Thyroid gland (tissue), 4 donors: ENCODE results near the gene ST14. TPM values are rescaled to one million over a fixed set of nuclear protein-coding genes. Genes with fewer than 3 reads are reported as not detected.
A peak's percentile ranks its signal among the peaks of the same experiment; 100 is the strongest.

Experiments
- DNase-seq, 2 donors: peaks; one replicate each; pipeline ENCODE4 v3.0.0-alpha.2; 2019
- H3K27ac ChIP-seq, 3 donors: fragments of 200-600 bp; sonication (generic); 1 replicate in 2 of 3; 2 replicates in 1 of 3; pipeline ENCODE4 v1.5.1; 2016 to 2019; ENCODE audit warnings: mild to moderate bottlenecking in 1 of 3, moderate library complexity in 1 of 3
- H3K27me3 ChIP-seq: fragments of 200-600 bp; sonication (generic); one replicate; pipeline ENCODE4 v1.5.1; 2019
- H3K36me3 ChIP-seq, 2 donors: fragments of 200-600 bp; sonication (generic); one replicate each; pipeline ENCODE4 v1.5.1; 2016 to 2019
- H3K4me1 ChIP-seq, 2 donors: fragments of 200-600 bp; sonication (generic); one replicate each; pipeline ENCODE4 v1.5.1; 2017 to 2019
- H3K4me3 ChIP-seq, 3 donors: fragments of 200-600 bp; sonication (generic); replicated peaks in 1 of 3; 1 replicate in 2 of 3; 2 replicates in 1 of 3; pipeline ENCODE4 v1.5.1; 2016; ENCODE audit warnings: mild to moderate bottlenecking in 1 of 3
- H3K9me3 ChIP-seq: fragments of 200-600 bp; sonication (generic); one replicate; pipeline ENCODE4 v1.5.1; 2017
- POLR2A ChIP-seq, 2 donors: fragments of 450-650 bp; IDR thresholded peaks; one replicate each; pipeline ENCODE4 v1.6.1; 2017; ENCODE audit warnings: antibody characterized with exemption in 2 of 2, mild to moderate bottlenecking in 2 of 2, moderate library complexity in 1 of 2
- WGBS, 2 donors: methylation state at CpG; one replicate each; pipeline ENCODE4 v1.1.5; 2017; 5-methylcytosine and 5-hydroxymethylcytosine counted together
- intact Hi-C: fragments of 100-400 bp; cut with DNase I; formaldehyde crosslinking; loops from one replicate; pipeline ENCODE4 v1.15.1; 2023
- total RNA-seq, 4 donors: library from RNA; depleted of rRNA; stranded (reverse); fragments of >200 nt; gene quantifications; one replicate each; pipeline ENCODE4 v1.2.3, GENCODE V29; 2016
- TF ChIP-seq, protein P1 (sequence below), 6 experiments: fragments of 200-600 bp in 3 of 6; fragments of 450-650 bp in 3 of 6; sonication (generic) in 3 of 6; IDR thresholded peaks; one replicate each; pipeline ENCODE4 v1.5.1; 2016 to 2019; ENCODE audit warnings: antibody characterized with exemption in 6 of 6, mild to moderate bottlenecking in 2 of 6, inconsistent platforms in 1 of 6, moderate library complexity in 1 of 6

The ST14 gene
- total RNA-seq, 4 donors from 2014 or later: 53.3 to 102 (median 90.7) TPM

DNA sequence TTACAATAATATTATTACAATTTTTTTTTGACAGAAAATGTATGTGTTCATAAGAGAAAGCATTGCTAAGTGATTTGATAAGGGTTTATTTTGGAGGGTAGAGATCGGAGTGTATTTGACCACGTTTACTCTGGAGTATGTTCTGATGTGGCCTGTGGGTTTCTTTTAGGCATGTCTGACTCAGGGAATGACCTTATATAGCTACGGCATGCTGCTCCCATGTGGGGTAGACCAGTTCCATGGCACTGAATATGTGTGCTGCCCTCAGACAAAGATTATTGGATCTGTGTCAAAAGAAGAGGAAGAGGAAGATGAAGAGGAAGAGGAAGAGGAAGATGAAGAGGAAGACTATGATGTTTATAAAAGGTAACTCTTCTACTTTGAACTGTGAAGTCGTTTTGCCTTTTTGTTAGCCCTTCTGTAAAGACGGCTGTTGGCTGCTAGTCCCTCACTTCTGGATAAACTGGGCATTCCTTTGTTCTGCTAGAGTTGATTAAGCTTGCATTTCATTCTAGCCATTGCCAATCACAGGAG lies 38.1 kb upstream of the ST14 start:
- TF ChIP-seq, protein P1, sequence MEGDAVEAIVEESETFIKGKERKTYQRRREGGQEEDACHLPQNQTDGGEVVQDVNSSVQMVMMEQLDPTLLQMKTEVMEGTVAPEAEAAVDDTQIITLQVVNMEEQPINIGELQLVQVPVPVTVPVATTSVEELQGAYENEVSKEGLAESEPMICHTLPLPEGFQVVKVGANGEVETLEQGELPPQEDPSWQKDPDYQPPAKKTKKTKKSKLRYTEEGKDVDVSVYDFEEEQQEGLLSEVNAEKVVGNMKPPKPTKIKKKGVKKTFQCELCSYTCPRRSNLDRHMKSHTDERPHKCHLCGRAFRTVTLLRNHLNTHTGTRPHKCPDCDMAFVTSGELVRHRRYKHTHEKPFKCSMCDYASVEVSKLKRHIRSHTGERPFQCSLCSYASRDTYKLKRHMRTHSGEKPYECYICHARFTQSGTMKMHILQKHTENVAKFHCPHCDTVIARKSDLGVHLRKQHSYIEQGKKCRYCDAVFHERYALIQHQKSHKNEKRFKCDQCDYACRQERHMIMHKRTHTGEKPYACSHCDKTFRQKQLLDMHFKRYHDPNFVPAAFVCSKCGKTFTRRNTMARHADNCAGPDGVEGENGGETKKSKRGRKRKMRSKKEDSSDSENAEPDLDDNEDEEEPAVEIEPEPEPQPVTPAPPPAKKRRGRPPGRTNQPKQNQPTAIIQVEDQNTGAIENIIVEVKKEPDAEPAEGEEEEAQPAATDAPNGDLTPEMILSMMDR (IDR thresholded peaks at IDR 0.05): no peak
- TF ChIP-seq POLR2A (IDR thresholded peaks at IDR 0.05): no peak
- H3K27ac ChIP-seq: peak overlapping the region in 1 of 3 donors; percentile 37
- H3K9me3 ChIP-seq: no peaks in the 10 kb centered on the region
- H3K4me1 ChIP-seq: peaks cover 27 to 52% of the 10 kb centered on the region in 2 donors
- DNase-seq: no peak
- WGBS, 2 donors: 69 to 74% methylated on average over 5 of the region's 5 CpGs
- intact Hi-C loops: loop anchor here (10.0 kb wide), 1 partner anchor 47 kb away; no protein-coding TSS in a partner anchor
- H3K36me3 ChIP-seq: peaks cover 13 to 16% of the 10 kb centered on the region in 2 donors
- no peak overlapping the region for H3K4me3 ChIP-seq
- H3K27me3 ChIP-seq: no peaks in the 10 kb centered on the region

DNA sequence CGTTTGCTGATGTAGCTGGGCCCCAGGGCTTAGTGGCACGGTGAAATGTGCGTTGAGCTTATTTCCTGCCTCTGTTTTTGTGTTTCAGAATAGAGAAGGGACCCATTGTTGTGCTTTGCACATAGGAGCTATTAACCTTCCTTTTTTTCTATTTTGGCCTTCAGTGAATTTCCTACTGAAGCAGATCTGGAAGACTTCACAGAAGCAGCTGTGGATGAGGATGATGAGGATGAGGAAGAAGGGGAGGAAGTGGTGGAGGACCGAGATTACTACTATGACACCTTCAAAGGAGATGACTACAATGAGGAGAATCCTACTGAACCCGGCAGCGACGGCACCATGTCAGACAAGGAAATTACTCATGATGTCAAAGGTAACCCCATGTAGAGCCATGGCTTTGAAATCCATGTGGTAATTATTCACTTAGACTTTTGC lies 37.4 kb upstream of the ST14 start:
- H3K36me3 ChIP-seq: peaks cover 13 to 16% of the 10 kb centered on the region in 2 donors
- H3K27ac ChIP-seq: peak overlapping the region in 1 of 3 donors; percentile 37
- no peaks in the 10 kb centered on the region for H3K9me3 ChIP-seq
- TF ChIP-seq, protein P1 (IDR thresholded peaks at IDR 0.05): no peak
- no peak for TF ChIP-seq POLR2A (IDR thresholded peaks at IDR 0.05)
- intact Hi-C loops: loop anchor here (10.0 kb wide), 1 partner anchor 47 kb away; no protein-coding TSS in a partner anchor
- 83 to 85% methylated on average over 7 of the region's 7 CpGs for WGBS, 2 donors
- H3K4me1 ChIP-seq: peaks cover 27 to 53% of the 10 kb centered on the region in 2 donors
- no peak for DNase-seq
- H3K4me3 ChIP-seq: no peak overlapping the region
- H3K27me3 ChIP-seq: no peaks in the 10 kb centered on the region

DNA sequence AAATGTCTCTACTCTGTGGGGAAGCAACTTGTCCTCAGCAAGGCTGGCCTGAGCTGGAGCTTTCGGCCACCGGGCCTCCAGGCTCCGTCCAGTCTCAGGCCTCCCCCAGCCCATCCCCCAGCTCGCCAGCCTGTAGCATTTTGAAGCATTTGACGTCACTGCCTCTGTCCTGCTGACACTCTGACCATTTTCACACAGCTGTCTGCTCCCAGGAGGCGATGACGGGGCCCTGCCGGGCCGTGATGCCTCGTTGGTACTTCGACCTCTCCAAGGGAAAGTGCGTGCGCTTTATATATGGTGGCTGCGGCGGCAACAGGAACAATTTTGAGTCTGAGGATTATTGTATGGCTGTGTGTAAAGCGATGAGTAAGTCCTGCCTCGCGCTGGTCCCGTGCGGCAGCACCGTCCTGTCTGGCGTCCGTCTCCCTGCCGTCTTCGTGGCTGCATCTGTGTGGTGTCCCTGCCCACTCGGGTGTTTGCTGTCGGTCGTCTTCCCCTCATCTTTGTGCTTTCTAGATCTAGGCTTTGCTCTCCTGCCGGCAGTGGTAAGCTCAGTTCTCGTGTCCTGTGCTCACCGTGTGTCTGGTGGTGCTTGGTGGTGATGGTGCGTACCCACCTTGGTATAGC lies 36.1 kb upstream of the ST14 start:
- Histone ChIP-seq H3K36me3 (peaks cover 20 to 23% of the 10 kb centered on the region in 2 donors), H3K9me3 (no peaks in the 10 kb centered on the region), H3K27me3 (no peaks in the 10 kb centered on the region), H3K4me1 (peaks cover 27 to 51% of the 10 kb centered on the region in 2 donors), H3K4me3 (no peak overlapping the region), H3K27ac (peak overlapping the region; percentile 64 to 84 (median 77))
- TF ChIP-seq POLR2A (IDR thresholded peaks at IDR 0.05): no peak
- TF ChIP-seq, protein P1 (IDR thresholded peaks at IDR 0.05): no peak
- DNase-seq: no peak
- WGBS, 2 donors: 94% methylated on average over 27 to 32 of the region's 32 CpGs
- intact Hi-C loops: loop anchor here (10.0 kb wide), 1 partner anchor 49 kb away; no protein-coding TSS in a partner anchor

GRCh38 chr11:130124096-130124495 lies 35.5 kb upstream of the ST14 start:
- peak; percentile 91 to 94 for DNase-seq
- Histone ChIP-seq H3K27me3 (no peaks in the 10 kb centered on the region), H3K9me3 (no peaks in the 10 kb centered on the region), H3K4me3 (no peak overlapping the region), H3K36me3 (peaks cover 24 to 28% of the 10 kb centered on the region in 2 donors), H3K4me1 (peaks cover 27 to 46% of the 10 kb centered on the region in 2 donors), H3K27ac (peak overlapping the region; percentile 64 to 84 (median 77))
- TF ChIP-seq, protein P1 (IDR thresholded peaks at IDR 0.05): no peak
- no peak for TF ChIP-seq POLR2A (IDR thresholded peaks at IDR 0.05)
- WGBS, 2 donors: 12% methylated on average over 4 of the region's 4 CpGs
- intact Hi-C loops: loop anchor here (10.0 kb wide), 1 partner anchor 49 kb away; no protein-coding TSS in a partner anchor

GRCh38 chr11:130125638-130126037 lies 33.9 kb upstream of the ST14 start:
- no peaks in the 10 kb centered on the region for H3K9me3 ChIP-seq
- peak overlapping the region; percentile 49 to 84 (median 64) for H3K27ac ChIP-seq
- H3K4me3 ChIP-seq: no peak overlapping the region
- intact Hi-C loops: loop anchor here (10.0 kb wide), 1 partner anchor 51 kb away; no protein-coding TSS in a partner anchor
- peak; percentile 31 to 40 for DNase-seq
- peaks cover 27 to 46% of the 10 kb centered on the region in 2 donors for H3K4me1 ChIP-seq
- peaks cover 39 to 41% of the 10 kb centered on the region in 2 donors for H3K36me3 ChIP-seq
- 57 to 64% methylated on average over 4 of the region's 4 CpGs for WGBS, 2 donors
- TF ChIP-seq, protein P1 (IDR thresholded peaks at IDR 0.05): no peak
- no peak for TF ChIP-seq POLR2A (IDR thresholded peaks at IDR 0.05)
- no peaks in the 10 kb centered on the region for H3K27me3 ChIP-seq
